Choroid plexus epithelial cell (primary cell): ENCODE data around the gene GSC2.

Source experiments
- DNase-seq: peaks from one replicate; pipeline ENCODE4 v3.0.0-alpha.2; 2010; ENCODE audit warnings: low read depth
- H3K4me3 ChIP-seq: 2 replicates; pipeline ENCODE4 v1.5.1; 2011; ENCODE audit warnings: low read depth, mild to moderate bottlenecking, control low read depth, low read length, moderate library complexity
- TF ChIP-seq, protein P1 (sequence below): conservative IDR thresholded peaks from 2 replicates; pipeline ENCODE4 v1.5.1; 2011; ENCODE audit warnings: low read depth, mild to moderate bottlenecking, control low read depth, inconsistent platforms, low read length, moderate library complexity

GSC2 gene

DNA sequence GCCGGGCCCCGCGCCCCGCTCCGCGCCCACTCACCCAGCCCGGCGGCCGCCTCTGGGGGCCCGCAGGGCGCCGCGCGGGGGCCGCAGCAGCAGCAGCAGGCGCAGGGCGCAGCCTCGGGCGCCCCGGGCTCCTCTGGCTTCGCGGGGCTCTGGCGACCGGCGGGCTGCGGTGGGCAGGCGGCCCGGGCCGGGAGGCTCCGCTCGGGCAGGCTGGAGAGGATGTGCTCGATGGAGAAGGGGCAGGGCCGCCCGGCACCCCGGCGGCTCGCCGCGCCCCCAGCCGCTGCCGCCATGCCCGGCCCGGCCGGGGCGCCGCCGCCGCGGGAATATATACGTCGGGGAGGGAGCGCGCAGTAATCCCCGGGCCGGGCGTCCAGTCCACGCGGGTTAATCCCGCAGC, at the start of gene GSC2:
GSC2 (minus strand) TSS at position 302 of the 400 bp plus-strand sequence; CDS start at position 293, 9 bp downstream.
- TF ChIP-seq, protein P1, sequence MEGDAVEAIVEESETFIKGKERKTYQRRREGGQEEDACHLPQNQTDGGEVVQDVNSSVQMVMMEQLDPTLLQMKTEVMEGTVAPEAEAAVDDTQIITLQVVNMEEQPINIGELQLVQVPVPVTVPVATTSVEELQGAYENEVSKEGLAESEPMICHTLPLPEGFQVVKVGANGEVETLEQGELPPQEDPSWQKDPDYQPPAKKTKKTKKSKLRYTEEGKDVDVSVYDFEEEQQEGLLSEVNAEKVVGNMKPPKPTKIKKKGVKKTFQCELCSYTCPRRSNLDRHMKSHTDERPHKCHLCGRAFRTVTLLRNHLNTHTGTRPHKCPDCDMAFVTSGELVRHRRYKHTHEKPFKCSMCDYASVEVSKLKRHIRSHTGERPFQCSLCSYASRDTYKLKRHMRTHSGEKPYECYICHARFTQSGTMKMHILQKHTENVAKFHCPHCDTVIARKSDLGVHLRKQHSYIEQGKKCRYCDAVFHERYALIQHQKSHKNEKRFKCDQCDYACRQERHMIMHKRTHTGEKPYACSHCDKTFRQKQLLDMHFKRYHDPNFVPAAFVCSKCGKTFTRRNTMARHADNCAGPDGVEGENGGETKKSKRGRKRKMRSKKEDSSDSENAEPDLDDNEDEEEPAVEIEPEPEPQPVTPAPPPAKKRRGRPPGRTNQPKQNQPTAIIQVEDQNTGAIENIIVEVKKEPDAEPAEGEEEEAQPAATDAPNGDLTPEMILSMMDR: no peak
- H3K4me3 ChIP-seq: no peak within 1 kb of the TSS
- no peak for DNase-seq

- TF ChIP-seq, protein P1: no peak
- no peak for DNase-seq
- no peak overlapping the region for H3K4me3 ChIP-seq
These were observed 49.4 kb upstream of the GSC2 start for GRCh38 chr22:19199479-19199878.

GRCh38 chr22:19197997-19198865, 48.1 kb upstream of the GSC2 start:
- no peak overlapping the region for H3K4me3 ChIP-seq
- TF ChIP-seq, protein P1: no peak
- no peak for DNase-seq

- DNase-seq: no peak
- TF ChIP-seq, protein P1: no peak
- H3K4me3 ChIP-seq: no peak overlapping the region
These were observed 46.9 kb upstream of the GSC2 start for GRCh38 chr22:19196841-19197612.

DNA sequence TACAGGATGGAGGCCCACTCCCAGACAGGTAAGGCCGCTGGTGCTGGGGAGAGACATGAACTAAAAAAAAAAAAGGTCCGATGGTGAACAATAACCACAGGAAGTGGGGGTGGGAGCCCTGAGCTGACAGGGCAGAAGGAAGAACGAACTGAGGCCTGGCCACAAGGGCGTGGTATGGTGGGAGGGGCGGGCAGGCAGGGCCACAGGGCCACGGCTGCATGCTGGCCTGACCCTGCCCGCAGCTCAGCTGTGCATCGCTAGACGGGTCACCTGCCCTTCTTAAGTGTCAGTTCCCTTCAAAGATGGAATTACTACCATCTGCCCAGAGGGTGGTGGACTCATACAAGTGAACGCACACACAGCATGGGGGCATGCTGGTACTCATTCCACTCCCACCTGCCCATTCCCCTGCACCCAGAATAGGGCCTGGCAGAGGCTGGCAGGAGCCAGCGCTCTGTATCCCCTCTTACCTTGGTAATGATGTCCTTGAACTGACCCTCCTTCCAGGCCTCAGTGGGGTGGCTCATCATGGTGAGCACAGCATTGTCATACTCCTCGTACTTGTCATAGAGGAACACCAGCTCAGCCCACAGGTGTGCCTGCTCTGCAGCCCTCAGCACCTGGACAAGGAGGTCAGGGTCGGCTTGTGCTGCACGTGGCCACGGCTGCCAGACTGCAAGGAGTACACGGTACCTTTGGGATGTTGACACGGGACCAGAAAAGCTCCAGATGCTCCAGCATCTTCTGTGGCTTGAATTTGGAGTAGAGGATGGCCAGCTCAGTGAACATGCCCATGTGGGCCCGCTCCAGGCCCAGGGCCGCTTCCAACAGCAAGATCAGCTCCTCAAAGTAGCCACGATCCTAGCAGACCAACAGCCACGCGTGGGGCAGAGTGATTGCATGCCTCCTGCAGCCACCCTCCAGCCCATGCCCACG, 46.0 kb upstream of the GSC2 start:
- no peak overlapping the region for H3K4me3 ChIP-seq
- no peak for DNase-seq
- TF ChIP-seq, protein P1: no peak

DNA sequence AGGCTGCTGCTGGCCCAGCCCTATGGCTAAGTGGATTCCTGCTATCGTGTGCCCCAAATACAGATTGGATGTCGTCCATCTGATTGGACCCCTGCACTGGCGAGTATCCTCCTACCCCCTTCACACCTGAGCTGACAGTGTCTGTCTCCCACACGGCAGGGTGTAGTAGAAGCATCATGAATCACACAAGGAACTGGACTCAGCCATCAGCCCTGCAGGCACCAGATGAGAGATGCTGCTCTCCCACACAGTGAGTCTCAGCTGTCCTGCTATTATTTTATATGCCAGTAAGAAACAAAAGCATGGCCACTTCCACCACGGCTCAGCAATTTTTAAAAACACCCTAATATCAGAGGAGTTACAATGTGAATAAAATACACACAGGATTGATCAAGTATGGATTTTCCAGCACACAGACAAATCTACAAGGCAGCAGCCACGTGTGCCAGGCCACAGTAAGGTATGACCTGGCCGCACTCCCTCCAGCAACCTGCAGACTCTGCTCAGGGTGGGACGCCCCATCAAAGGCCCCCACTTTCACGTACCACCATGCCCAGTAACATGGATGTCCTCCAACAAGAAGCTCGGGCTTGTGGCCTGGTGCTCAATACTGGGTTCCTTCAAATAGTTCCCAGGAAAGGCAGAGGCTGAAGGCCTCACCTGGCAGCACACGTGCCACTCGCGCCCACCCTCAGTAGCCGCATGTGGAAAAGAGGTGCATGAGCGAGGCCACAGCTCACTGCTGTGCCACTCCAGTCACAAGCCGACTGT, 44.9 kb upstream of the GSC2 start:
- no peak for DNase-seq
- H3K4me3 ChIP-seq: no peak overlapping the region
- TF ChIP-seq, protein P1: no peak
